DND-41 (cell line): ENCODE measurements around the gene CTTN.
A peak's percentile ranks its signal among the peaks of the same experiment; 100 is the strongest.

Experiments used
- ATAC-seq: fragments of 200-7000 bp; cut with Tn5 transposase; 3 replicates; pipeline ENCODE4 v1.9.1; 2021; ENCODE audit warnings: low read depth; ENCODE audit not compliant: insufficient read depth
- DNase-seq: peaks from one replicate; pipeline ENCODE4 v3.0.0-alpha.2; 2020
- H2AFZ ChIP-seq: 2 replicates; pipeline ENCODE4 v1.6.0; 2012; ENCODE audit warnings: low read depth, low read length
- H3K27ac ChIP-seq: 2 replicates; pipeline ENCODE4 v1.5.1; 2012; ENCODE audit warnings: low read length, inconsistent platforms
- H3K27me3 ChIP-seq: fragments of 200-600 bp; sonication (generic); 2 replicates; pipeline ENCODE4 v1.6.0; 2012; ENCODE audit warnings: low read length, mild to moderate bottlenecking, inconsistent platforms; ENCODE audit not compliant: insufficient read depth, poor library complexity
- H3K36me3 ChIP-seq: 2 replicates; pipeline ENCODE4 v1.5.1; 2012; ENCODE audit warnings: low read length, inconsistent platforms; ENCODE audit not compliant: insufficient read depth
- H3K4me1 ChIP-seq: 2 replicates; pipeline ENCODE4 v1.5.1; 2012; ENCODE audit warnings: mild to moderate bottlenecking, low read length; ENCODE audit not compliant: insufficient read depth
- H3K4me2 ChIP-seq: 2 replicates; pipeline ENCODE4 v1.6.0; 2012; ENCODE audit warnings: mild to moderate bottlenecking, moderate library complexity, low read length, inconsistent platforms; ENCODE audit not compliant: insufficient read depth
- H3K4me3 ChIP-seq, 2 experiments: fragments of 200-600 bp in 1 of 2; shearing (Covaris generic) in 1 of 2; 2 replicates each; pipeline ENCODE4 v1.5.1; 2012 to 2016; ENCODE audit warnings: inconsistent platforms in 2 of 2, low read length in 2 of 2, mild to moderate bottlenecking in 2 of 2, low read depth in 1 of 2, moderate library complexity in 1 of 2
- H3K79me2 ChIP-seq: 2 replicates; pipeline ENCODE4 v1.6.0; 2012; ENCODE audit warnings: low read length, inconsistent platforms; ENCODE audit not compliant: insufficient read depth
- H3K9ac ChIP-seq: 2 replicates; pipeline ENCODE4 v1.6.0; 2012; ENCODE audit warnings: low read depth, mild to moderate bottlenecking, inconsistent platforms, low read length, moderate library complexity
- H3K9me3 ChIP-seq: 2 replicates; pipeline ENCODE4 v1.5.1; 2012; ENCODE audit warnings: low read length, moderate library complexity, mild to moderate bottlenecking, inconsistent platforms; ENCODE audit not compliant: insufficient read depth, severe bottlenecking
- H4K20me1 ChIP-seq: 2 replicates; pipeline ENCODE4 v1.6.0; 2012; ENCODE audit warnings: low read length; ENCODE audit not compliant: insufficient read depth
- EZH2 ChIP-seq: IDR thresholded peaks from 3 replicates; pipeline ENCODE4 v1.6.1; 2012; ENCODE audit warnings: borderline replicate concordance, low read depth, mild to moderate bottlenecking, moderate library complexity, low read length, inconsistent platforms; ENCODE audit not compliant: severe bottlenecking
- TF ChIP-seq, protein P1 (sequence below): IDR thresholded peaks from 2 replicates; pipeline ENCODE4 v1.5.1; 2012; ENCODE audit warnings: borderline replicate concordance, low read length, moderate library complexity, mild to moderate bottlenecking; ENCODE audit not compliant: poor library complexity, severe bottlenecking; ENCODE audit errors: extremely low read depth

CTTN gene

DNA sequence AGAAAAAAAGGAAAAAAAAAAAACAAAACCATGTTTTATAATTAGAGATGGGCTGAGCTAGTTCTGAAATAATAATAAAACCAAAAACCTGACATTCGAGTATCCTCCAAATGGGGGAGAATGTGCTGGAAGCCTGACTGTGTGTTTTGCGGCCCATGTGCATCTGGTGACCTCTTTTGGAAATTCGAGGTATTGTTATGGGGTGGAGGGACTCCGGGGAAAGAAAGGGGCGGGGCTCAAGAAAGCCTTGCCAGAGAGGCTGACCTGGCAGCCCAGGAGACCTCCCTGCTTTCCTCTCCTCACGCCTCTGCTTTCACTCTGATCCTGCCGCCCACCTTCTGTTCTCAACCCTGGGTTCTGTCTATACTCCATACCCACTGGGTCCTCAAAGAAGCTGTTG lies 72.9 kb downstream of the CTTN start:
- no peaks in the 10 kb centered on the region for H3K36me3 ChIP-seq
- peak; percentile 11 for DNase-seq
- H3K9ac ChIP-seq: no peak overlapping the region
- H3K4me2 ChIP-seq: no peak overlapping the region
- TF ChIP-seq, protein P1, sequence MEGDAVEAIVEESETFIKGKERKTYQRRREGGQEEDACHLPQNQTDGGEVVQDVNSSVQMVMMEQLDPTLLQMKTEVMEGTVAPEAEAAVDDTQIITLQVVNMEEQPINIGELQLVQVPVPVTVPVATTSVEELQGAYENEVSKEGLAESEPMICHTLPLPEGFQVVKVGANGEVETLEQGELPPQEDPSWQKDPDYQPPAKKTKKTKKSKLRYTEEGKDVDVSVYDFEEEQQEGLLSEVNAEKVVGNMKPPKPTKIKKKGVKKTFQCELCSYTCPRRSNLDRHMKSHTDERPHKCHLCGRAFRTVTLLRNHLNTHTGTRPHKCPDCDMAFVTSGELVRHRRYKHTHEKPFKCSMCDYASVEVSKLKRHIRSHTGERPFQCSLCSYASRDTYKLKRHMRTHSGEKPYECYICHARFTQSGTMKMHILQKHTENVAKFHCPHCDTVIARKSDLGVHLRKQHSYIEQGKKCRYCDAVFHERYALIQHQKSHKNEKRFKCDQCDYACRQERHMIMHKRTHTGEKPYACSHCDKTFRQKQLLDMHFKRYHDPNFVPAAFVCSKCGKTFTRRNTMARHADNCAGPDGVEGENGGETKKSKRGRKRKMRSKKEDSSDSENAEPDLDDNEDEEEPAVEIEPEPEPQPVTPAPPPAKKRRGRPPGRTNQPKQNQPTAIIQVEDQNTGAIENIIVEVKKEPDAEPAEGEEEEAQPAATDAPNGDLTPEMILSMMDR: peak; percentile 25
- no peak for TF ChIP-seq EZH2
- no peak overlapping the region for H3K27ac ChIP-seq
- no peaks in the 10 kb centered on the region for H3K79me2 ChIP-seq
- no peak overlapping the region for H3K4me3 ChIP-seq
- H2AFZ ChIP-seq: no peak overlapping the region
- H4K20me1 ChIP-seq: peaks cover 5% of the 10 kb centered on the region; the same call in 1 of the 2 replicates
- no peak for ATAC-seq
- no peaks in the 10 kb centered on the region for H3K9me3 ChIP-seq
- H3K4me1 ChIP-seq: no peaks in the 10 kb centered on the region; the same call in 1 of the 2 replicates
- peaks cover 10% of the 10 kb centered on the region for H3K27me3 ChIP-seq

DNA sequence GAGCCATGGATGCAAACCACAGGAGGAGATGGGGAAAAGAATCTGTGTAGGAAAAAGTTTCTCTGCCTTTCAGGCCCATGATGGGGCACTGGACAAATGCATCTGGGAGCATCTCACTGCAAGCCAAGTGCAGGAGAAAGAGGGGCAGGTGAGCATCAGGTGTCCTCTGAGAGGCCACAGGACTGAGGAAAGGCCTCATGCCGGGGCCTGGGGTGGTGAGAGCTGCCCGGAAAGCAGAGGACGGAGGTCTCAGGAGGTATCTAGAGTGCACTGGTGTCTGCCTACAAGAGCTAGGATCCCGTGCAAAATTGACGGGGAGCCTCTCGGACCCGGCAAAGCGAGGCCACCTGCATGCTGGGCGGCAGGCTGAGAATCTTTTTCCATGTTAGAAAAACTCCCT lies 73.9 kb downstream of the CTTN start:
- Histone ChIP-seq H3K4me2 (no peak overlapping the region), H2AFZ (no peak overlapping the region), H3K9ac (no peak overlapping the region), H3K9me3 (no peaks in the 10 kb centered on the region), H3K27ac (no peak overlapping the region), H3K36me3 (no peaks in the 10 kb centered on the region), H3K79me2 (no peaks in the 10 kb centered on the region), H3K4me1 (no peaks in the 10 kb centered on the region; the same call in 1 of the 2 replicates), H4K20me1 (peaks cover 5% of the 10 kb centered on the region; the same call in 1 of the 2 replicates), H3K27me3 (peaks cover 10% of the 10 kb centered on the region), H3K4me3 (no peak overlapping the region)
- TF ChIP-seq EZH2: no peak
- TF ChIP-seq, protein P1: no peak
- DNase-seq (no peak), ATAC-seq (no peak)

DNA sequence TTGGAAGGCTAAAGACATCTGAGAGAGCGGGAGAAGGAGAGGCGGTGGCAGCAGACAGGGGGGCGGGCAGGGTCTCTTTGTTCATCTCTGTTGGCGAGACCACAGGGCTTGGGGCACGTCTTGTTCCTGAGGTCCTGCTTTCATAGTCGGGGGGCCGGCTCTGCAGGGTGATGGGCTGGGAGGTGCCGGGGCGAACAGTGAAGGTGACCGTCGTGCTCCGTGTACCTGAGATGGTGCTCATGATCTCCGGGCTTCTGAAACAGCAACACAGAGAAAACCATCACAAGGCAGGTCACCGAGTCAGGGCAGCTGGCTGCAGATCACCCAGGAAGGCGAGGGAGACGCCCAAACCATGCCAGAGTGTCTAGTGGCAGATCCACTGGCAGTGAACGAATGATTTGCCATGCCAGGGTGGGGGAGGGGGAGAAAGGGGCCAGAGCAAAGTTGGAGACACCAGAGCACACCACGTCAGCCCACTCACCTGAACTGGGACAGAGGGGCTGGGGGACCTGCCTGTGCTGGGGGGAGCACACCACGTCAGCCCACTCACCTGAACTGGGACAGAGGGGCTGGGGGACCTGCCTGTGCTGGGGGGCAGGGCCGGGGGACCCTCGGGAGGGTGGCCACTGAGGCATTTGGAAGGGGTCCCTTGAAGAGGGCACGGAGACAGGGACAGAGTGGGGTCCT lies 75.0 kb downstream of the CTTN start:
- ATAC-seq: no peak
- Histone ChIP-seq H2AFZ (no peak overlapping the region), H3K4me1 (no peaks in the 10 kb centered on the region; the same call in 1 of the 2 replicates), H3K4me2 (no peak overlapping the region), H3K9ac (no peak overlapping the region), H3K27ac (no peak overlapping the region), H3K79me2 (no peaks in the 10 kb centered on the region), H4K20me1 (peaks cover 8% of the 10 kb centered on the region), H3K4me3 (no peak overlapping the region), H3K9me3 (no peaks in the 10 kb centered on the region), H3K36me3 (no peaks in the 10 kb centered on the region), H3K27me3 (peaks cover 10% of the 10 kb centered on the region)
- no peak for DNase-seq
- TF ChIP-seq EZH2: no peak
- TF ChIP-seq, protein P1: no peak
